Loucy (cell line): ENCODE data around the gene AHDC1.

Experiments used
- H2AFZ ChIP-seq: fragments of 200-600 bp; sonication (generic); 2 replicates; pipeline ENCODE4 v1.6.0; 2016; ENCODE audit warnings: antibody characterized with exemption, mild to moderate bottlenecking, low read length, moderate library complexity
- H3F3A ChIP-seq: fragments of 200-600 bp; 2 replicates; pipeline ENCODE4 v1.6.0; 2016; ENCODE audit warnings: antibody characterized with exemption, low read depth, mild to moderate bottlenecking
- H3K27me3 ChIP-seq: fragments of 200-600 bp; sonication (generic); 2 replicates; pipeline ENCODE4 v1.6.1; 2014; ENCODE audit warnings: low read length, mild to moderate bottlenecking; ENCODE audit not compliant: insufficient read depth, poor library complexity, severe bottlenecking
- H3K36me3 ChIP-seq: fragments of 200-600 bp; sonication (generic); 2 replicates; pipeline ENCODE4 v1.6.1; 2016; ENCODE audit warnings: low read length; ENCODE audit not compliant: insufficient read depth
- H3K4me1 ChIP-seq: fragments of 200-600 bp; sonication (generic); 2 replicates; pipeline ENCODE4 v1.5.1; 2014; ENCODE audit warnings: low read length, mild to moderate bottlenecking; ENCODE audit not compliant: insufficient read depth, poor library complexity, severe bottlenecking
- H3K4me2 ChIP-seq: fragments of 200-600 bp; sonication (generic); 2 replicates; pipeline ENCODE4 v1.6.0; 2014; ENCODE audit warnings: antibody characterized with exemption, low read length, low read depth, mild to moderate bottlenecking; ENCODE audit not compliant: poor library complexity, severe bottlenecking
- H3K4me3 ChIP-seq: fragments of 200-600 bp; sonication (generic); 2 replicates; pipeline ENCODE4 v1.5.1; 2014; ENCODE audit warnings: low read length, mild to moderate bottlenecking, mixed read lengths; ENCODE audit not compliant: poor library complexity, severe bottlenecking
- H3K79me2 ChIP-seq: fragments of 200-600 bp; sonication (generic); 2 replicates; pipeline ENCODE4 v1.6.1; 2014; ENCODE audit warnings: low read length; ENCODE audit not compliant: insufficient read depth
- H3K9ac ChIP-seq: fragments of 200-600 bp; sonication (generic); 2 replicates; pipeline ENCODE4 v1.6.0; 2014; ENCODE audit warnings: mild to moderate bottlenecking, low read depth, low read length, moderate library complexity; ENCODE audit not compliant: poor library complexity, severe bottlenecking
- H3K9me2 ChIP-seq: fragments of 200-600 bp; sonication (generic); replicated peaks from 2 replicates; pipeline ENCODE4 v1.6.1; 2016; ENCODE audit warnings: low read depth, low read length, mixed read lengths
- H3K9me3 ChIP-seq: fragments of 200-600 bp; sonication (generic); 2 replicates; pipeline ENCODE4 v1.6.1; 2014; ENCODE audit warnings: mild to moderate bottlenecking, antibody characterized with exemption, low read length, low read depth; ENCODE audit not compliant: insufficient read depth
- H4K20me1 ChIP-seq: fragments of 200-600 bp; sonication (generic); 2 replicates; pipeline ENCODE4 v1.6.0; 2014; ENCODE audit warnings: antibody characterized with exemption, low read length, mild to moderate bottlenecking; ENCODE audit not compliant: insufficient read depth, poor library complexity, severe bottlenecking
- CTCF ChIP-seq: fragments of 200-600 bp; sonication (generic); conservative IDR thresholded peaks from 2 replicates; pipeline ENCODE4 v1.5.1; 2014; ENCODE audit warnings: mild to moderate bottlenecking, antibody characterized with exemption, low read length
- EZH2phosphoT487 ChIP-seq: fragments of 200-600 bp; IDR thresholded peaks from 2 replicates; pipeline ENCODE4 v1.6.1; 2018; ENCODE audit warnings: antibody characterized with exemption, mild to moderate bottlenecking, moderate library complexity, borderline replicate concordance

The AHDC1 gene

GRCh38 chr1:27526569-27527222 is 77.2 kb downstream of the AHDC1 start:
- H3K4me3 ChIP-seq, result peak overlapping the region; percentile 64
- H3K9me3 ChIP-seq, result no peaks in the 10 kb centered on the region
- peaks cover 23% of the 10 kb centered on the region; the same call in 1 of the 2 replicates for H3K79me2 ChIP-seq
- no peak overlapping the region for H2AFZ ChIP-seq
- no peaks in the 10 kb centered on the region for H3K9me2 ChIP-seq
- no peaks in the 10 kb centered on the region; the same call in 1 of the 2 replicates for H3K36me3 ChIP-seq
- TF ChIP-seq EZH2phosphoT487 (no peak), CTCF (no peak)
- no peaks in the 10 kb centered on the region for H3K27me3 ChIP-seq
- no peaks in the 10 kb centered on the region for H4K20me1 ChIP-seq
- H3K4me1 ChIP-seq, result peaks cover 58% of the 10 kb centered on the region
- peak overlapping the region; percentile 75 for H3K9ac ChIP-seq
- peak overlapping the region; percentile 88 for H3K4me2 ChIP-seq
- H3F3A ChIP-seq, result no peaks in the 10 kb centered on the region

- Histone ChIP-seq H3K36me3 (no peaks in the 10 kb centered on the region; the same call in 1 of the 2 replicates), H3K9me2 (no peaks in the 10 kb centered on the region), H2AFZ (no peak overlapping the region), H3K4me3 (peak overlapping the region; percentile 64), H3F3A (no peaks in the 10 kb centered on the region), H3K9me3 (no peaks in the 10 kb centered on the region), H3K27me3 (no peaks in the 10 kb centered on the region), H3K79me2 (peaks cover 24% of the 10 kb centered on the region; the same call in 1 of the 2 replicates), H3K4me2 (peak overlapping the region; percentile 88), H4K20me1 (no peaks in the 10 kb centered on the region), H3K4me1 (peaks cover 65% of the 10 kb centered on the region), H3K9ac (peak overlapping the region; percentile 75)
- no peak for TF ChIP-seq EZH2phosphoT487
- no peak for TF ChIP-seq CTCF
Measured at GRCh38 chr1:27525296-27526272, 78.4 kb downstream of the AHDC1 start.

GRCh38 chr1:27523337-27524020 is 80.5 kb downstream of the AHDC1 start:
- H3K4me3 ChIP-seq, result peak overlapping the region; percentile 71
- H3K9me2 ChIP-seq, result no peaks in the 10 kb centered on the region
- H3K9ac ChIP-seq, result peak overlapping the region; percentile 79
- H2AFZ ChIP-seq, result no peak overlapping the region
- H3K9me3 ChIP-seq, result no peaks in the 10 kb centered on the region
- peak overlapping the region; percentile 88 for H3K4me2 ChIP-seq
- no peaks in the 10 kb centered on the region for H3K36me3 ChIP-seq
- peaks cover 78% of the 10 kb centered on the region for H3K4me1 ChIP-seq
- H3F3A ChIP-seq, result no peaks in the 10 kb centered on the region
- H3K79me2 ChIP-seq, result peaks cover 24% of the 10 kb centered on the region; the same call in 1 of the 2 replicates
- H4K20me1 ChIP-seq, result no peaks in the 10 kb centered on the region
- TF ChIP-seq EZH2phosphoT487 (no peak), CTCF (no peak)
- H3K27me3 ChIP-seq, result no peaks in the 10 kb centered on the region
